ENCODE results near the gene DNAJC6. TPM values are rescaled to one million over a fixed set of nuclear protein-coding genes. Genes with fewer than 3 reads are reported as not detected.

Gene DNAJC6
- total and polyA plus RNA-seq, 2 of the 13 experiments (the other 11 are each of a cell fraction or from before 2014, with no cell fraction given), result 1.0 to 1.6 TPM

- TF ChIP-seq, protein P1, sequence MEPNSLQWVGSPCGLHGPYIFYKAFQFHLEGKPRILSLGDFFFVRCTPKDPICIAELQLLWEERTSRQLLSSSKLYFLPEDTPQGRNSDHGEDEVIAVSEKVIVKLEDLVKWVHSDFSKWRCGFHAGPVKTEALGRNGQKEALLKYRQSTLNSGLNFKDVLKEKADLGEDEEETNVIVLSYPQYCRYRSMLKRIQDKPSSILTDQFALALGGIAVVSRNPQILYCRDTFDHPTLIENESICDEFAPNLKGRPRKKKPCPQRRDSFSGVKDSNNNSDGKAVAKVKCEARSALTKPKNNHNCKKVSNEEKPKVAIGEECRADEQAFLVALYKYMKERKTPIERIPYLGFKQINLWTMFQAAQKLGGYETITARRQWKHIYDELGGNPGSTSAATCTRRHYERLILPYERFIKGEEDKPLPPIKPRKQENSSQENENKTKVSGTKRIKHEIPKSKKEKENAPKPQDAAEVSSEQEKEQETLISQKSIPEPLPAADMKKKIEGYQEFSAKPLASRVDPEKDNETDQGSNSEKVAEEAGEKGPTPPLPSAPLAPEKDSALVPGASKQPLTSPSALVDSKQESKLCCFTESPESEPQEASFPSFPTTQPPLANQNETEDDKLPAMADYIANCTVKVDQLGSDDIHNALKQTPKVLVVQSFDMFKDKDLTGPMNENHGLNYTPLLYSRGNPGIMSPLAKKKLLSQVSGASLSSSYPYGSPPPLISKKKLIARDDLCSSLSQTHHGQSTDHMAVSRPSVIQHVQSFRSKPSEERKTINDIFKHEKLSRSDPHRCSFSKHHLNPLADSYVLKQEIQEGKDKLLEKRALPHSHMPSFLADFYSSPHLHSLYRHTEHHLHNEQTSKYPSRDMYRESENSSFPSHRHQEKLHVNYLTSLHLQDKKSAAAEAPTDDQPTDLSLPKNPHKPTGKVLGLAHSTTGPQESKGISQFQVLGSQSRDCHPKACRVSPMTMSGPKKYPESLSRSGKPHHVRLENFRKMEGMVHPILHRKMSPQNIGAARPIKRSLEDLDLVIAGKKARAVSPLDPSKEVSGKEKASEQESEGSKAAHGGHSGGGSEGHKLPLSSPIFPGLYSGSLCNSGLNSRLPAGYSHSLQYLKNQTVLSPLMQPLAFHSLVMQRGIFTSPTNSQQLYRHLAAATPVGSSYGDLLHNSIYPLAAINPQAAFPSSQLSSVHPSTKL (CRISPR knock-in tag; IDR thresholded peaks at IDR 0.05), result peak; percentile 52
- TF ChIP-seq ZNF180 (CRISPR knock-in tag; IDR thresholded peaks at IDR 0.05; ENCODE audit: borderline replicate concordance, low read depth) (no peak), NR2F6 (IDR thresholded peaks at IDR 0.05) (no peak), NR2F6 (CRISPR knock-in tag; IDR thresholded peaks at IDR 0.05) (peak; percentile 17; the same call in 1 of the 2 replicates), SOX5 (CRISPR knock-in tag; IDR thresholded peaks at IDR 0.05; ENCODE audit: borderline replicate concordance) (peak; percentile 90), FOXP1 (IDR thresholded peaks at IDR 0.05) (no peak), FOXP1 (CRISPR knock-in tag; IDR thresholded peaks at IDR 0.05) (peak; percentile 68), ZFP36 (IDR thresholded peaks at IDR 0.05; ENCODE audit: borderline replicate concordance, low read depth, low read length, partially characterized antibody) (peak; percentile 82), TBP (CRISPR knock-in tag; IDR thresholded peaks at IDR 0.05) (no peak)
These were observed 116.4 kb downstream of the DNAJC6 start (continued) for GRCh38 chr1:65425697-65426096.

- no peak overlapping the region for H3K4me3 ChIP-seq (replicated peaks in 1 of 3; ENCODE audit: insufficient read depth in 1 of 3, low read depth in 2 of 3, low read length in 3 of 3)
- no TSS peak for BruUV-seq (replicated peaks)
- no peak overlapping the region for H2AFZ ChIP-seq (ENCODE audit: low read length)
- no peak overlapping the region for H3K27ac ChIP-seq (ENCODE audit: extremely low read length, insufficient read depth, low read length)
- no peaks in the 10 kb centered on the region for H3K27me3 ChIP-seq (ENCODE audit: control insufficient read depth in 1 of 2, insufficient read depth in 2 of 2, low read length in 2 of 2)
- 100% methylated on average over 2 of the region's 2 CpGs for WGBS (ENCODE audit: low lambda C conversion rate)
- in situ Hi-C loops (cut with HindIII; ENCODE audit: extremely low pct_ligation_motif_present, low pct_unique_long_range_greater_than_20kb) (loop anchor here (25.0 kb wide), 1 partner anchor 258 kb away; no protein-coding TSS in a partner anchor), intact Hi-C loops (cut with micrococcal nuclease; ENCODE audit: unreplicated experiment) (loop anchor here (10.0 kb wide), 2 partner anchors 284 to 364 kb away; partner anchors contain the start of gene AK4)
- ATAC-seq, result no peak
- H3K79me2 ChIP-seq (ENCODE audit: insufficient read depth, low read length), result peaks cover 8% of the 10 kb centered on the region
- no peaks in the 10 kb centered on the region for H3K9me3 ChIP-seq (ENCODE audit: low read length)
- no peak overlapping the region for H3K9ac ChIP-seq (ENCODE audit: insufficient read depth, low read depth, low read length)
- no peaks in the 10 kb centered on the region for H4K20me1 ChIP-seq (ENCODE audit: insufficient read depth, low read length)
- H3K4me1 ChIP-seq (ENCODE audit: insufficient read depth, low read length), result peaks cover 21% of the 10 kb centered on the region
- no peak for FAIRE-seq
- DNase-seq (ENCODE audit: low spot score), result no peak
- peaks cover 6 to 63% of the 10 kb centered on the region in 2 experiments for H3K36me3 ChIP-seq (replicated peaks in 1 of 2; ENCODE audit: control insufficient read depth in 1 of 2, insufficient read depth in 2 of 2, low read length in 2 of 2)
- CTCF ChIA-PET (ENCODE audit: low intra/inter-chr PET ratio, low total read pairs), result no interaction called here
- POLR2A ChIA-PET, result interaction anchor here (1.6 kb wide), 1 partner anchor 9 kb away, joined by 4 read pairs; the partner anchor contains the start of genes LEPR and LEPROT
- H3K4me2 ChIP-seq (ENCODE audit: low read depth, low read length), result no peak overlapping the region
- TF ChIP-seq ZNF33B (CRISPR knock-in tag; IDR thresholded peaks at IDR 0.05), result no peak
- TF ChIP-seq, protein P2, sequence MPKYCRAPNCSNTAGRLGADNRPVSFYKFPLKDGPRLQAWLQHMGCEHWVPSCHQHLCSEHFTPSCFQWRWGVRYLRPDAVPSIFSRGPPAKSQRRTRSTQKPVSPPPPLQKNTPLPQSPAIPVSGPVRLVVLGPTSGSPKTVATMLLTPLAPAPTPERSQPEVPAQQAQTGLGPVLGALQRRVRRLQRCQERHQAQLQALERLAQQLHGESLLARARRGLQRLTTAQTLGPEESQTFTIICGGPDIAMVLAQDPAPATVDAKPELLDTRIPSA (CRISPR knock-in tag; IDR thresholded peaks at IDR 0.05; ENCODE audit: borderline replicate concordance), result no peak
- no peak for TF ChIP-seq PATZ1 (CRISPR knock-in tag; IDR thresholded peaks at IDR 0.05)
- TF ChIP-seq, protein P3, sequence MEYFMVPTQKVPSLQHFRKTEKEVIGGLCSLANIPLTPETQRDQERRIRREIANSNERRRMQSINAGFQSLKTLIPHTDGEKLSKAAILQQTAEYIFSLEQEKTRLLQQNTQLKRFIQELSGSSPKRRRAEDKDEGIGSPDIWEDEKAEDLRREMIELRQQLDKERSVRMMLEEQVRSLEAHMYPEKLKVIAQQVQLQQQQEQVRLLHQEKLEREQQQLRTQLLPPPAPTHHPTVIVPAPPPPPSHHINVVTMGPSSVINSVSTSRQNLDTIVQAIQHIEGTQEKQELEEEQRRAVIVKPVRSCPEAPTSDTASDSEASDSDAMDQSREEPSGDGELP (IDR thresholded peaks at IDR 0.05; ENCODE audit: borderline replicate concordance, low read depth), result no peak
- TF ChIP-seq, protein P4, sequence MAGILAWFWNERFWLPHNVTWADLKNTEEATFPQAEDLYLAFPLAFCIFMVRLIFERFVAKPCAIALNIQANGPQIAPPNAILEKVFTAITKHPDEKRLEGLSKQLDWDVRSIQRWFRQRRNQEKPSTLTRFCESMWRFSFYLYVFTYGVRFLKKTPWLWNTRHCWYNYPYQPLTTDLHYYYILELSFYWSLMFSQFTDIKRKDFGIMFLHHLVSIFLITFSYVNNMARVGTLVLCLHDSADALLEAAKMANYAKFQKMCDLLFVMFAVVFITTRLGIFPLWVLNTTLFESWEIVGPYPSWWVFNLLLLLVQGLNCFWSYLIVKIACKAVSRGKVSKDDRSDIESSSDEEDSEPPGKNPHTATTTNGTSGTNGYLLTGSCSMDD (CRISPR knock-in tag; IDR thresholded peaks at IDR 0.05), result no peak
- no peak for TF ChIP-seq ATF2 (CRISPR knock-in tag; IDR thresholded peaks at IDR 0.05)
These were observed 119.7 kb downstream of the DNAJC6 start for GRCh38 chr1:65429078-65429477.
